Endothelial cell of umbilical vein (primary cell): Measurements from ENCODE around the gene LAMC2. TPM values are rescaled to one million over a fixed set of nuclear protein-coding genes. Genes with fewer than 3 reads are reported as not detected.
A peak's percentile ranks its signal among the peaks of the same experiment; 100 is the strongest.

Experiments
- BruUV-seq: library from RNA; stranded (reverse); fragments of 400-500 nt; replicated peaks from 2 replicates; lab custom pipeline; 2021; lab: Mats Ljungman, UMichigan
- CTCF ChIA-PET: fragments of 300-600, 350-600 bp; sonication (Branson Sonifier 250); formaldehyde crosslinking; loops from one replicate; lab custom pipeline; 2021; ENCODE audit warnings: antibody characterized with exemption, inconsistent platforms; lab: Charles Lee
- POLR2A ChIA-PET: fragments of 300-600, 350-600 bp; sonication (Branson Sonifier 250); formaldehyde crosslinking; loops from one replicate; lab custom pipeline; 2021; ENCODE audit warnings: antibody characterized with exemption, inconsistent platforms; lab: Charles Lee
- DNase-seq: peaks from one replicate; pipeline ENCODE4 v3.0.0-alpha.2; 2011; ENCODE audit warnings: low read depth, low spot score
- FAIRE-seq: peaks from 2 replicates; lab custom pipeline; 2011; peaks lifted over from hg19 to GRCh38; lab: Jason Lieb, UNC
- H2AFZ ChIP-seq: 2 replicates; pipeline ENCODE4 v1.6.0; 2012; ENCODE audit warnings: low read depth, low read length, control low read depth, inconsistent platforms
- H3K27ac ChIP-seq: 2 replicates; pipeline ENCODE4 v1.5.1; 2011; ENCODE audit warnings: low read depth, mild to moderate bottlenecking, control low read depth, low read length, moderate library complexity; ENCODE audit not compliant: insufficient read depth
- H3K27me3 ChIP-seq, 2 experiments: 2 replicates each; pipeline versions ENCODE4 v1.6.0 to v1.6.1; 2011; ENCODE audit warnings: low read length in 2 of 2, mixed read lengths in 1 of 2; ENCODE audit not compliant: control insufficient read depth in 2 of 2, insufficient read depth in 2 of 2
- H3K36me3 ChIP-seq, 2 experiments: 2 replicates in 1 of 2; 3 replicates in 1 of 2; pipeline ENCODE4 v1.5.1; 2011; ENCODE audit warnings: low read length in 2 of 2, mild to moderate bottlenecking in 1 of 2, moderate library complexity in 1 of 2; ENCODE audit not compliant: control insufficient read depth in 2 of 2, insufficient read depth in 2 of 2; ENCODE audit errors: extremely low read depth in 1 of 2
- H3K4me1 ChIP-seq: 3 replicates; pipeline ENCODE4 v1.5.1; 2011; ENCODE audit warnings: mild to moderate bottlenecking, low read length; ENCODE audit not compliant: control insufficient read depth, insufficient read depth; ENCODE audit errors: extremely low read depth
- H3K4me2 ChIP-seq: 2 replicates; pipeline ENCODE4 v1.6.1; 2011; ENCODE audit warnings: low read length, control low read depth, mixed read lengths; ENCODE audit not compliant: insufficient read depth
- H3K4me3 ChIP-seq, 3 experiments: fragments of 200-600 bp in 1 of 3; sonication (generic), shearing (Covaris generic) in 1 of 3; replicated peaks in 1 of 3; 2 replicates each; pipeline ENCODE4 v1.5.1; 2011 to 2016; ENCODE audit warnings: control low read depth in 3 of 3, low read length in 3 of 3, mild to moderate bottlenecking in 2 of 3, inconsistent platforms in 1 of 3, low read depth in 1 of 3, moderate library complexity in 1 of 3; ENCODE audit not compliant: insufficient read depth in 1 of 3
- H3K79me2 ChIP-seq: 2 replicates; pipeline ENCODE4 v1.6.0; 2012; ENCODE audit warnings: low read length, inconsistent platforms; ENCODE audit not compliant: control insufficient read depth, insufficient read depth
- H3K9ac ChIP-seq: replicated peaks from 2 replicates; pipeline ENCODE3; 2011; ENCODE audit warnings: low read length, control low read depth; ENCODE audit not compliant: insufficient read depth; ENCODE audit errors: extremely low read depth
- H3K9me1 ChIP-seq: replicated peaks from 3 replicates; pipeline ENCODE4 v1.6.0; 2011; ENCODE audit warnings: mild to moderate bottlenecking, low read length; ENCODE audit not compliant: control insufficient read depth, insufficient read depth; ENCODE audit errors: extremely low read depth
- H3K9me3 ChIP-seq: replicated peaks from 2 replicates; pipeline ENCODE4 v1.5.1; 2012; ENCODE audit warnings: low read length, inconsistent platforms; ENCODE audit not compliant: control insufficient read depth, insufficient read depth
- H4K20me1 ChIP-seq: replicated peaks from 2 replicates; pipeline ENCODE3; 2011; ENCODE audit warnings: mild to moderate bottlenecking, low read length; ENCODE audit not compliant: control insufficient read depth, insufficient read depth; ENCODE audit errors: extremely low read depth
- EZH2 ChIP-seq: IDR thresholded peaks from 2 replicates; pipeline ENCODE4 v1.6.1; 2012; ENCODE audit warnings: borderline replicate concordance, low read depth, mild to moderate bottlenecking, moderate library complexity, low read length, inconsistent platforms; ENCODE audit not compliant: severe bottlenecking
- FOS ChIP-seq: IDR thresholded peaks from 2 replicates; pipeline ENCODE4 v1.6.1; 2011; ENCODE audit warnings: mild to moderate bottlenecking, low read length, moderate library complexity, borderline replicate concordance; ENCODE audit not compliant: insufficient read depth
- GATA2 ChIP-seq: IDR thresholded peaks from 2 replicates; pipeline ENCODE4 v1.7.0; 2011; ENCODE audit warnings: low read depth, mild to moderate bottlenecking, moderate library complexity, mixed read lengths, low read length; ENCODE audit not compliant: insufficient read length, insufficient read depth
- JUN ChIP-seq: IDR thresholded peaks from 2 replicates; pipeline ENCODE4 v1.6.1; 2011; ENCODE audit warnings: borderline replicate concordance, low read depth; ENCODE audit not compliant: insufficient read length, insufficient read depth
- MYC ChIP-seq: IDR thresholded peaks from one replicate; pipeline ENCODE4 v1.6.1; 2011; ENCODE audit warnings: mild to moderate bottlenecking, low read depth, low read length
- POLR2A ChIP-seq: IDR thresholded peaks from 2 replicates; pipeline ENCODE4 v1.6.1; 2012; ENCODE audit warnings: low read depth, mild to moderate bottlenecking, control low read depth, low read length
- POLR2AphosphoS5 ChIP-seq: IDR thresholded peaks from 2 replicates; pipeline ENCODE4 v1.6.1; 2012; ENCODE audit warnings: low read depth, mild to moderate bottlenecking, control low read depth, low read length, moderate library complexity; ENCODE audit not compliant: insufficient read depth
- dilution Hi-C: fragments of 300-500 bp; cut with MboI; formaldehyde crosslinking; loops from one replicate; pipeline ENCODE4 v1.15.0; 2019; ENCODE audit warnings: low sequenced_read_pairs; ENCODE audit not compliant: extremely low pct_ligation_motif_present
- intact Hi-C: fragments of 100-400 bp; cut with micrococcal nuclease; formaldehyde crosslinking; loops from one replicate; pipeline ENCODE4 v1.10.0; 2022
- polyA plus RNA-seq, 4 experiments: library from polyadenylated mRNA; depleted of rRNA in 3 of 4; stranded (reverse) in 3 of 4; unstranded in 1 of 4; fragments of >200 nt; gene quantifications; 2 replicates each; pipeline versions ENCODE4 v1.2.1 to v1.2.3, GENCODE V29; 2011 to 2012; ENCODE audit warnings: missing spikeins in 1 of 4
- total RNA-seq: library from RNA; stranded (reverse); gene quantifications from 2 replicates; pipeline ENCODE4 v1.2.3, GENCODE V29; 2021
- TF ChIP-seq, protein P1 (sequence below): IDR thresholded peaks from 2 replicates; pipeline ENCODE4 v1.6.1; 2011; ENCODE audit not compliant: insufficient read depth, insufficient read length
- TF ChIP-seq, protein P2 (sequence below), 2 donors: IDR thresholded peaks; 1 replicate in 1 of 2; 2 replicates in 1 of 2; pipeline ENCODE4 v1.5.1; 2011; ENCODE audit warnings: low read length in 2 of 2, mild to moderate bottlenecking in 2 of 2, moderate library complexity in 2 of 2, control low read depth in 1 of 2, inconsistent platforms in 1 of 2, low read depth in 1 of 2; ENCODE audit not compliant: insufficient read depth in 1 of 2; ENCODE audit errors: extremely low read depth in 1 of 2

LAMC2 gene
- total and polyA plus RNA-seq, 2 donors (not counting 3 experiments of a cell fraction or from before 2014, with no cell fraction given) = 0.23 to 0.82 TPM

DNA sequence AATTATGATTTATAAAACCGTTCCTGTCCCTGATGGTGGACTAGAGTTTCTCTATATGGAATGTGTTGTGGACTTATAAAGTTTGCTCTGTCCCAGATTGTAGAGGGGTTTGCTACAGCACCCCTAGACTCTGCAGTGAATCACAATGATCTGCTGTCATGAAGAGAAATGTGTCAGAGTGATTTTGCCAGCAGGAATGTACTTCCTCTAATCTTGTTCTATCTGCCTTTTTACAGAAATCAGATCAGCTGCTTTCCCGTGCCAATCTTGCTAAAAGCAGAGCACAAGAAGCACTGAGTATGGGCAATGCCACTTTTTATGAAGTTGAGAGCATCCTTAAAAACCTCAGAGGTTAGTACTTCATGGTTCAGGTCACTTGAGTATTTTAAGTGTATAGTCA lies 52.0 kb downstream of the LAMC2 start:
- Histone ChIP-seq H2AFZ (no peak overlapping the region), H3K79me2 (no peaks in the 10 kb centered on the region), H3K9ac (no peak overlapping the region), H3K36me3 (no peaks in the 10 kb centered on the region), H3K4me2 (no peak overlapping the region), H3K4me1 (peaks cover 18% of the 10 kb centered on the region), H3K27ac (no peak overlapping the region), H3K9me3 (no peaks in the 10 kb centered on the region), H3K27me3 (no peaks in the 10 kb centered on the region), H3K4me3 (no peak overlapping the region), H4K20me1 (no peaks in the 10 kb centered on the region), H3K9me1 (no peaks in the 10 kb centered on the region)
- dilution Hi-C loops = no loop called here
- no TSS peak for BruUV-seq
- ChIA-PET POLR2A (interaction anchor here (0.6 kb wide), 1 partner anchor 73 kb away, joined by 3 read pairs; no protein-coding TSS in a partner anchor), CTCF (interaction anchor here (1.3 to 2.4 kb wide), 3 partner anchors 9 to 12 kb away, joined by 4 to 11 read pairs (median 4); no protein-coding TSS in a partner anchor)
- intact Hi-C loops = no loop called here
- FAIRE-seq (no peak), DNase-seq (peak; percentile 31)
- TF ChIP-seq, protein P1, sequence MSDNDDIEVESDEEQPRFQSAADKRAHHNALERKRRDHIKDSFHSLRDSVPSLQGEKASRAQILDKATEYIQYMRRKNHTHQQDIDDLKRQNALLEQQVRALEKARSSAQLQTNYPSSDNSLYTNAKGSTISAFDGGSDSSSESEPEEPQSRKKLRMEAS = no peak
- TF ChIP-seq FOS (peak; percentile 59), EZH2 (no peak), POLR2A (no peak), JUN (no peak), MYC (no peak), POLR2AphosphoS5 (no peak), GATA2 (peak; percentile 52)
- TF ChIP-seq, protein P2, sequence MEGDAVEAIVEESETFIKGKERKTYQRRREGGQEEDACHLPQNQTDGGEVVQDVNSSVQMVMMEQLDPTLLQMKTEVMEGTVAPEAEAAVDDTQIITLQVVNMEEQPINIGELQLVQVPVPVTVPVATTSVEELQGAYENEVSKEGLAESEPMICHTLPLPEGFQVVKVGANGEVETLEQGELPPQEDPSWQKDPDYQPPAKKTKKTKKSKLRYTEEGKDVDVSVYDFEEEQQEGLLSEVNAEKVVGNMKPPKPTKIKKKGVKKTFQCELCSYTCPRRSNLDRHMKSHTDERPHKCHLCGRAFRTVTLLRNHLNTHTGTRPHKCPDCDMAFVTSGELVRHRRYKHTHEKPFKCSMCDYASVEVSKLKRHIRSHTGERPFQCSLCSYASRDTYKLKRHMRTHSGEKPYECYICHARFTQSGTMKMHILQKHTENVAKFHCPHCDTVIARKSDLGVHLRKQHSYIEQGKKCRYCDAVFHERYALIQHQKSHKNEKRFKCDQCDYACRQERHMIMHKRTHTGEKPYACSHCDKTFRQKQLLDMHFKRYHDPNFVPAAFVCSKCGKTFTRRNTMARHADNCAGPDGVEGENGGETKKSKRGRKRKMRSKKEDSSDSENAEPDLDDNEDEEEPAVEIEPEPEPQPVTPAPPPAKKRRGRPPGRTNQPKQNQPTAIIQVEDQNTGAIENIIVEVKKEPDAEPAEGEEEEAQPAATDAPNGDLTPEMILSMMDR (IDR thresholded peaks at IDR 0.05; ENCODE audit: extremely low read depth in 1 of 2, insufficient read depth in 1 of 2, low read depth in 1 of 2, low read length in 2 of 2) = no peak
